GM04504 (cell line): Measurements from ENCODE around the gene PITX2.

Source experiments
- DNase-seq: peaks from one replicate; pipeline ENCODE4 v3.0.0-alpha.2; 2012; ENCODE audit warnings: low read depth

The PITX2 gene

DNA sequence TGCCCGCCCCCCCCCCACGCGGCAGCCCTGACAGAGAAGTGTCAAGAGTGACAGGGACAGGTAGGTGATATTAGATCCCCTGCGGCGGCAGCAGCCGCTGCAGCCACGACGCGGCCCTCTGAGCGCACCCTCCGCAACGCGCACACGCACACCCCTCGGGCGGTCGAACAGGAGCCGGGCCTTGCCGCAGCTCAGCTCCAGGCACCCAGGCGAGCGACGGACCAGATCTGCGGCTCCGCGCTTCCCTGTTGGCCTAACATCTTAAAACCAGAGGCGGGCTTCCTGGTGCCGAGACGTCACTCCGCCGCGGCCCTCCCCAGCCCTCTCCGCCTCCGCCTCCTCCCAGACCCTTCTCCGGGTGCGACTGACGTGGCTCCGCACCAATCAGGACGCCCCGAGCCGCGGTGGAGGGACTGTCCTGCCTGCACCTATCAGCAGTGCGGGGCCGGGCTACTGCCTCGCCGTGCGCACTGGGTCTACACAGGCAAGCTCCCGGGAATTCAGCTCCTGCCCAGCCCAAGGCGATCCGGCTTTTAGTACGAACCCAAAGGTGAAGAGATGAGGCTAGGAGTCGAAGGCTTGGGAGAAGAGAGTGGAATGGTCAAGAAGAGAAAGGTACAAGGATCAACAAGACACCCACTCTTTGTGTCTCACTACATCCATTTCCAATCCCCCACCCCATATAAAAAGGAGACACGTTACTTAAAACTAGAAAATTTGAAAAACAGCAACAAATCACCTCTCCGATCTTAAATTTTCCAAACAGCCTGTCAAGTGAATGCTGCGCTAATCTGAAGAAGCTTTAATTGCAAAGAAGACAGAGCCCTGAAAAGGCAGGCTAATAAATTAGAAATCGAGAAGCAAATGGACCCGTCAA is at the start of gene PITX2:
Gene PITX2 (minus strand): TSS at position 237 of the 877 bp plus-strand sequence. CDS start 617 bp downstream, outside the sequence.
- DNase-seq = no peak

DNA sequence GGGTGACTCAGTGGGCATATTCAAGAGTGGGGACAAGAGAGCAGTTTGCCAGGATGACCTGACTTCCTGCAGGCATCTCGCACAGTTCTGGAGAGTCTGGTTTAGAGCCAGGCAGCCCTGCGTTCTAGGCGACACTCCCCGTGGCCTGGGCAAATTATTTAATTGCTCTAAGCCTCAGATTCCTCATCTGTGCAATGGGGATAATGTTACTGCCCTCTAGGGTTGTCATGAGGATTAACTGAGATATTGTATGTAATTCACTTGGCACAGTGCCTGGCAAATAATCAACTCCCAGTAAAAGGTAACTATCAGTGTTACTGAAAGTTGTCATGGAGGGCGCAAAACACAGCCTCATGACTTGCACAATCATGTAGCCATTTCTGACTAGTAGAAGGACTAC is 48.8 kb upstream of the PITX2 start:
- DNase-seq = no peak

DNA sequence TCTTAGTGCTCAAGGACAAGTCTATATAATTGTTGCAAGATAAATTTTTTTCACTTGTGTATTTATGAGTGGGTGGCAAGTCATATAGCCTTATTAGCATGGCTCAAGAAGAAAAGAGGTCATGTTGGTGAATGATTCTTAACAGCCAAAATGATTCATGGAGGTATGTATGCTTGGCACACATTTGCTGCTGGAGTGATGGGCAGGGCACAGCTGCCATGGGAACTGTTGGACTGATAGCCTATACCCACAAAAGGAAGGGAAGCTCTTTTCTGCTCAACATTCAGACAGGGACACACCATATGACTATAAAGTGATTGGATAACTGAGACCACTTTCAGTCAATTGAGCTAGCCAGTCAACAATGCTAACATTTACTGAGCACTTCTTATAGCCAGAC is 46.8 kb upstream of the PITX2 start:
- no peak for DNase-seq

DNA sequence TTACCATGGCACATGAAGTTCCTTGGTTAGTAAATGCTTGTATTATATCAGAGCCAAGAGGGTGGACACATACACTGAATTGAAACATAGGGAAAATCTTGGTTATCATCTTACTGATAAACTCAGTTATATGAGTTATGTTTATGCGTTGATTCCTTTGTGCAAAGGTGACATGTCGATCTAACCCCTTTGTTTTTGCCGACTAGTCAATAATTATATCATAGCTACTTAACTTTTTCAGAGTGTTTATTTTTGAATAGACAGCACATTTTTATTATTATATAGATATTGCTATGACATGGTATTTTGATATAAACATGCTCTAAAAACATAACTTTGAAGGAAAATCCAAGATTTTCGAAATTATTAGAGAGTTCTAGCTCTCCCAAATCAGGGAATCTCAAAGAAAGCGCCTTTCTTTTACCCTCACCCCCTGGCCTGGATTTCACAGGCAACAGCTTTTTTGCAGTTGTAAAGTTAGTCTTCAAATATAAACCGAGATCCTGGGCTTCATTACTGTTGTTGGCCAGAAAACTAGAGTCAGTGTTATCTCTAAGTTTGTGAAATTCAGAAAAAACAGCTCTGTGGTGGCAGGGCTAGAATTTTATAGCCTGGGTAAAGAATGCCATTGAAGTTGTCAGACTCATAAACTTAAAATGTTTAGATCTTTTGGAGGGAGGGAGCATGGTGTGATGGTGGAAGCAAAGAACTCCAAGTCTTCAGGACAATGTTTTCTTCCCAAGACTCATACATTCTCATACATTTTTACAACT is 45.8 kb upstream of the PITX2 start:
- DNase-seq = no peak

DNA sequence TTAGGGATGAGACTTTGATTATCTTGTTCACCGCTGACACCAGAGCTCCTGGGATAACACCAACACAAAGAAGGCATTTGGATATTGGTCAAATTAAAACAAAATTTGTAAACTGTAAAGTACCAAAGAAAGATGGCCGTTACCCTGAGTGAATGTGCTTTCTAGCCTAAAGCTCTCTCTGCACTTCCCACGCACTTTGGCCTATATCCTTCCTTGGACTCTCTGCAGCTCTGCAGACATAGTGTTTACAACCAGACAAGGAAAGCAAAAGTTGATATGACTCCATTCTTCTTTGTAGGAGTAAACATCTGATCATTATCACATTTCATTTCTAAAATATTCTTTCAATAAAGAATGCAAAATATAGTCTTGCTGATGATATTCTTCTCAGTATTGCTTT is 44.8 kb upstream of the PITX2 start:
- no peak for DNase-seq

DNA sequence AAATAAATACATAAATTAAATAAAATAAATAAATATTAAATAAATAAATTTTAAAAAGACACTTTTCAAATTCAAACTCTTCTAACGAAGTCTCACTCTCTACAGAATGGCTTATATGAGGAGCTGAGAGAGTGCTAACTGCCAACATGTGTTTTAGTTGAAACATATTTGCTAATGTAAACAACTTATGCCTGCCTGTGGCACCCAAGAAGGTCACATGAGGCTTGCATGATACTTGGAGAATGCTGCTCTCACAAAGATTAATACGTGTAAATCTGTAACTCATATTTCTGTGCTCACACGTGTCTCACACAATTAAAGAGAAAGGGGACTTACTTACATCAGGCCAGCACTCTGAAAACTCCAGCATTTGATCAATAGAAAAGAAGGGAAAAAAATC is 43.2 kb upstream of the PITX2 start:
- DNase-seq = no peak

DNA sequence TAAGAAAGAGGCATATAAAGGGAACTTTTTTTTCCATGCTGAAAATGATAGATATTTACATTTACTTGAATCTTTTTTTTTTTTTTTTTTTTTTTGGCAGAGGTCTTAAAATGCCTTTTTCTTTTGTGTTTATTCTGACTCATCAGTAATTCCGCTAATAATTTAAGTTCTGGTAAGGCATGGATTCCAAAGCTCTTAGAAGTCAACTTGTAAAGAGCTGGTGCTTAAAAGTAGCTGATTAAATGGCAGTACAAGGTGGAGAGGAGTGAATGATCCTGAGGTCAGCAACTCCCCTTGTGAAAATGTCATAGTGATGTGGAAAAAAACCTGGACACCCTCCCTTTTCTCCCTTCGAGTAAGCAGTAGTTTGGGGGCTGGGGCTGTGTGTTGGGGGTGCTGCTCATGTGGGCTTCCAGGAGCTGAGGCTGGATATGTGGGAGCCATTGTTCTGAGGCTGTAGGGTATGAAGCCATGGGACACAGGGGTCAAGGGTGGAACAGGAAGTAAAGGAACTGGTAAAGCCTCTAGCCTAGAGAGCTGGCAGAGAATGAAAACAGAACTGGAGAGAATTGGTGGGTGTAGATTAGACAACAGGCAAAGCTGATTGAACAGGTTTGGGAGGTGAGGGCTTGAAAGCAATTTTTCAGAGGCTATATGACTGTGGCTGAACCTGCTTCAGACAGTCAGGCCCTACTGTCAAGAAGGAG is 41.0 kb upstream of the PITX2 start:
- no peak for DNase-seq

DNA sequence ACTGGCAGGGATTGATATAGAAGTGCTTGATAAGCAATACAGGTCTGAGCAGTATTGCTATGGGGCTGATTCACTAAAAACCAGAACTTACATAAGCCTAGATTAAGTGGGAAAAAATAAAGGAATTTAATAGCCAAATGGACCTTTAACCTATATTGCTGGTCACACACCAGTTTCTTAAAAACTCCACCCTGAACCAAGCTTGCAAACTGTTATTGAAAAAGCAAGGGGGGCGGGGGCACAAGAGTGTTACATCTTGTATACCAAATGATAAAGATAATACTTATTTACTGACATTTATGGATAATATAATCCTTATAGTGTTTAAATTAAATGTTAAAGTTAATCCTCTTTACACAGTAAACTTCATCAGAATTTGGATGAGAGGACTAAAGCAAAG is 40.3 kb upstream of the PITX2 start:
- no peak for DNase-seq

DNA sequence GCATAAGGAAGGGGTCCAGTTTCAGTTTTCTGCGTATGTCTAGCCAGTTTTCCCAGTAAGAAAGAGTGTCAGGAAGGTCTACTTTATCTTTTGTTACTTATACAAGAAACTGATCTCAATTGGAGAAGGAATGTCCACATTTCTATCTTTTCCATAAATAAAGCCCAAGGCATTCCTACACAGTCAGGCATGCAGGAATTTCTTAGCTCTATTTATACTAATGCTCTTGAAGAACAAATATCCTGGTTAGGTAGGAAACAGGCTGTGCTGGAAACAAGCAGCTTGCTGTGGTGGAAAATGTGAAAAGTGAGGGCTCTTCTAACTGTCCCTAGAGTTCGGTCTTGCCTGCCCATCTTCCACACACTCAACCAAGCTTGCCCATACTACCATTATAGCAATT is 37.9 kb upstream of the PITX2 start:
- DNase-seq = no peak

DNA sequence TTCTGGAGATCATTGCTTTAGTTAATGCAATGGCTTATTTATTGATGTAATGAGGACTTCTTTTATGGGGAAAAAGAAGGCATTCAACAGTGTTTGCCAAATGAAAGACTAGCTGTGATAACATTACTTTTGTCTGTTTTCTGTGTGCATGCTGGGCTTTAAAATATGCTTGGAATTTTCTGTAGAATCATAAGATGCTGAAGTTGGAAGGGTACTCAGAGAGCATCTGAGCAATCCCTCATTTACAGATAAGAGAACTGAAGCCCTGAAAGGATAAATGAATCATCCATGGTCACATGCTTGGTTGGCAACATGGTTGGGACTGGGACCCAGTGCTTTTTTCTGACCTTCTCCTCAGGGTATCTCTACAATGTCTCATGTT is 31.4 kb upstream of the PITX2 start:
- DNase-seq = no peak

DNA sequence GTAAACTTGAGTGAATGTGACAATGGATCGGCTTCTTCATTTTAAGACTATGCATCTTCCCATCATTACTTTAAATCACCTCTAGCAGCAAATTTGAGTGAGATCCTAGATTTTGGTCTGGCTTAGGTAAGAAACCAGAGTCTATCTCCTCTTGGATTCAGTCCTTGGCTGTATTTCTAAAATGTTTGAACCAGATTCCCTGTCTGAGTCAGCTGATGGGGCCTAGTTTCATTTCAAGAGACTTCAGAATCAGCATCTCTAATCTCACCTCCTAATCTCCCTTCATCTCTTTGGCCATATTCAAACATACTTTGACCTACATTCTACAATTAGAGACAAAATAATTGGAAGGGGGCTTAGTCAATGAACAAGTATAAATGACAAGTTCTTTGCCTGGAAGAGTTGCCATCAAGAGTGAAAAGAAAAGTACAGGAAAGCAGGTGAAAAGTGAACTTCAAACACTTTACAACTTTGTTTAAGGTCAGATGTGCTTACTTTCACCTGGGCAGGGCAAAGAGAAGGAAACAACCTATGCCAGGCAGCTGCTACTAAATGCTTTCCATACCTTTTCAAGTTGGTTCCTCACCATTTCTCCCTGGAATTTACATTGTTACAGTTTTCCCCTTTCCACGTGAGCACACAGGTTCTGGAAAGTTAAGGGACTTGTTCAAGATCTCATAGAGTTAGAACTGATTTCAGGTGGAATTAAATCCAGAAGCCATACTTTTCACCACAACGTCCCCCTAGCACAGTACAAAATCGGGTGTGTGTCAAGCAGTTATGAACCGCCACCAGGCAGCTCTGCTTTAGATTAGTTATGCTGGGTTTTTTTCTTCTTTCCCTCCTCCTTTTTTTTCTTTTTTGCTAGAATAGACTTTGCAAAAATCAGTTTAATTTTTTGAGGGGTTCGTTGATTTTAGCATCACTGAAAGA is 30.7 kb upstream of the PITX2 start:
- no peak for DNase-seq

DNA sequence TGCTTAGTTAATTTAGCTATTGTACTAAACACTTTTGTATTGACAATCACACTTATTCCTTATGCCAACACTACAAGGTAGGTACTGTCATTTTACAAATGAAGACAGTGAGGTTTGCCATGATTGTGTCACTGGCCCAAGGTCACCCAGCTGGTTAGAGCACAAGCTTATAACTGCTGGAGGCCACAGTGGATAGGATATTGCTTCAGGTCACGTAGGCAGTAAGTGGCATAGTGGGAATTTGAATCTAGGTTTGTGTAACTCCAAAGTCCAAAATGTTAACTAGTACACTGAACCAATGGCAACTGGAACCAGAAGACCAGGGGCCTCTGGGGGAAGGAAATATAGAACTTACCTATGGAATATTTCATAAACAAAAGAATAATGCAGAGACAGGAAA is 21.1 kb upstream of the PITX2 start:
- DNase-seq = no peak

DNA sequence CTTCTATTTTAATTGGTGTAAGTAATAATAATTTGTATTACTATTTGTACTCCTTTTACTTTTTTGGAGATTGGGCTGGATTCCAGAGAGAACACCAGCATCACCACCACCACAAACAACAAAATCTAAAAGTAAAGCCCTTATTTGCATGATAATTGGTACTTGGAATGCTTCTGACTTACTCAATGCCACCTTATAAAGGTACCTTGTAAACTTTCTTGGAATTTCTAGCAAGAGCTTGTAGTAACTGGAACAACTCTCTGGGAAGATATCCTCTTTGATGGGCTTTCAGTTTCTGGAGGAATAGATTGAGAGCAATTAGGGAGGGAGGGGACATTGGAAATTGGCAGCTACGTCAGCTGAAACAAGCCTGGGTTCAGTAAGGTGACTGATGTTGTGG is 20.2 kb upstream of the PITX2 start:
- no peak for DNase-seq

DNA sequence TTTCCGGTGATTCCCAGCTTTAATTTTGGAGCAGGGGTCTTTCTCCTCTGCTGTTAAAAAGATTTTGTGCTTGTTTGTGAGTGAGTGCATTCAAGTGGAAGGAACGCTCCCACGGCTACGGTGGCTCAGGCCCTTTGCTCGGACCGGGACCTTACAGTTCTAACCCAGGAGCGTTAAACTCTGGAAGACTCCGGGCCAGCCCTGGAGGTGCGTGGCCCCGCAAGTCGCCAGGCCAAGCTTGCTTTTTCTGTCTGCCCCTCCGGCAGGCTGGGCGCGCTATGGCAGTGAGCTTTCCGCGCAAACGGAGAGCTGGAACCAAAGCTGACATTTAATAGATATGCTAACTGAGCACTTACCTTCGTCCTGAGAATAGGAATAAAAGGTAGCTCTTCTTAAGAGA is 18.3 kb upstream of the PITX2 start:
- DNase-seq = no peak

DNA sequence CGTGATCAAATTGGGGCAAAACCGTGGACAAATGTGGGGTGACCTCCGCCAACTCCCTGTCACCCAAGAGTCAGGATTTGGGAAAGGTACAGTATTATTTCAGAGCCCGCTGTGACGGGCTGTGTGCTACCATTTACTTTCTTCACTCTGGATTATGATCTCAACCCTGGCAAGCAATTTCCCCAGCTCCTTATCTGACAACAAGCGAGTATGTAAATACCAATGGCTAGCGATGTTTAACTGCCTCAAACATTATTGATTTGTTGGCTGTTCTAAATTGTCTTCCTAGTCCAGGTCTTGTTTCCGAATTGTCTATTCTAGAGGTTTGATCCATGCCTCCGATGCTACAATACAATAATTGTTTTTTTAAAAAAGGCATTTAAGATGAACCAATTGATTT is 17.7 kb upstream of the PITX2 start:
- DNase-seq = no peak

DNA sequence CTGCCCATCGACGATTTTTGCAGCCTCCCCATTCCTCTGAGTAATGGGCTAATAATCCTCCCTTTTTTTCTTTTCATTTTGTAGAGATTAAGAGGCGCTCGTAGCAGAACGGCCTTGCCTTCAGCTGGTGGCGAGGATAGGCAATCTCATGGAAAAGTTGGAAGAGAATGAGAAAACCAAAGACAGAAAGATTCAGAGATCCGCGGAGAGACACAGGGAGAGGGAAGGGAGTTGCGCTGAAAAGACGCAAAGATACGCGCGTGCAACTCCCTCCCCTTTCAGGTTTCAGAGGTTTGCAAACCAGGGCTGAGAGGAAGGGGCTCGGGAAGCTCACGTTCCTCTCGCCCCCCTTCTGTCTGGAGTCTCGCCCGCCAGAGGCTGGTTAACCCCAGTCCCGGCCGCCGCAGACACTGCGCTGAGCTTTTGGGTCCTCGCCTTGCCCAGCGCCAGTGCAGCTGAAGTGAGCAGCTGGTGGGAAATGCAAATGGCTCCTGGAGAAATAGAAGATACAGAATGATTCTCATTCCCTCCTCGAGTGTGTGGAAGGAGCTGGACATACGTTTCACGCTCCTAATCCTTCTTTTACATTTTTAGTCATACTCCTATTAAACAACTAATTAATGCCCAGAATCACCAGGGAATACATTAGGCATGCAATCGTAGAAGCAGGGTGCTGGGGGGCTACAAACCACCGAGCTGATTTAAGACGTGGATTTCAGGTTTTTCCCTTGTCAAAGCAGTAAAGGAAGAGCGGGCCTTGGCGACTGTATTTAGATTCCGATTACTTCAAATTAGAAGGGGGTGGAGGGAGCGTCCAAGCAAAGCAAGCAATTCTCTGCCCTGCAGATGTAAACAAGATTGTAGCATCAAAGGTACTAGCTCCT is 16.6 kb upstream of the PITX2 start:
- DNase-seq = no peak

DNA sequence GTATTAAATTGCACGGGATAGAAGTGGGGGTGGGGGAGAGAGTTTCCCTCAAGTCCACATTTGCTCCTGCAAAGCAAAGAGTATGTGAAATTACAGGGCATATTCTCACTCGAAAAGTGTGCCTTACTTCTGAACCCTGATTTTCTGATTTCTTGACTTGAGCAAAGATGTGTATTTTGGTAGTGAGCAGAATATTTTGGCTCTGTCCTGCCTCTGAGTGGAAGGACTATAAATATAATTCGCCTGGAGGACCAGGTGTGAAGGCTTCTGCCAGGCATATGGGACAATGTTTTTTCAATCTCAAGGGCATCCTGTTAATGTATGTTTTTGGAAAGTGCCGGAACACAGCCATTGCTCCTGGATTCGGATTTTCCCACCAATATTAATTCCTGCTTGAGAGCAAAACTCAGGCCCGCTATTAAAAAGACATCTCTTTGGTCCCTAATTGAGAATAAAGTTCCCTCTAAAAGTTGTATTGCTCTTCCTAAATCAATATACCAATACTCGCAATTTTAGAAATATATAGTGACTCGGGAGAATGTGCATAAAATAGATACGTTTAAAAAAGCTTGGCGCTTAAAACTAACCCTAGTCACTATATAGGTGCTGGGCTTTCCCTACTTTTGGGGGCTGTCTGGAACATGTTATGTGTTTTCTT is 15.3 kb upstream of the PITX2 start:
- DNase-seq = no peak

DNA sequence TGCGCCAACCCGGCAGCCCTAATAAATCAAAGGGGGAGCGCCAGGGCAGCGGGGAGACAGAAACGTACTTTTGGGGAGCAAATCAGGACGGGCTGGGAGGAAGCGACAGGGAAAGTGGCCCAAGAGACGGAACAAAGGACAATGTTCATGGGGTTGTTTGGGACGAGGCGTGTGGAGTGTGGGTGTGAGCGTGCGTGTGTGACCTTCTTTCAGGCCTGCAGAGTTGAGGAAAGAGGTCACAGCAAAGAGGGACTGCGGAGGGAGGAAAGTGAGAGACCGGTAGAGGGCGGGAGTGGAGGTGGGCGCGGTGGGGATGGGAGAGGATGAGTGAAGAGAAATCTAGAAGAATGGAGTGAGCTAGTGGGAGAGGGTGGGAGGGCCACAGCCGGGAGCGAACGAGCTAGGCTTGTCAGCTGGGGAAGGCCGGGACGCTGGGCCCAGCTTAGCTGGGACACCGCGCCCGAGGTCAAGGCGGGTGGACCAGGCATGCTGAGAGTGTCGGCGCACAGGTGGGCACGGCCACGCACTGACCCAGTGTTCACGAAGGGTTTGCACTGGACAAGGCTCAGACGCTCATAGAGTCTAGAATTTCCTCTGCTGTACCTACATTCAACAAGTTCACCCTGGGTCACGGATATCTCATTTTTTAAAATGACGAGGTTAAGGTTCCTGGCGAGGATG is 14.7 kb upstream of the PITX2 start:
- no peak for DNase-seq

DNA sequence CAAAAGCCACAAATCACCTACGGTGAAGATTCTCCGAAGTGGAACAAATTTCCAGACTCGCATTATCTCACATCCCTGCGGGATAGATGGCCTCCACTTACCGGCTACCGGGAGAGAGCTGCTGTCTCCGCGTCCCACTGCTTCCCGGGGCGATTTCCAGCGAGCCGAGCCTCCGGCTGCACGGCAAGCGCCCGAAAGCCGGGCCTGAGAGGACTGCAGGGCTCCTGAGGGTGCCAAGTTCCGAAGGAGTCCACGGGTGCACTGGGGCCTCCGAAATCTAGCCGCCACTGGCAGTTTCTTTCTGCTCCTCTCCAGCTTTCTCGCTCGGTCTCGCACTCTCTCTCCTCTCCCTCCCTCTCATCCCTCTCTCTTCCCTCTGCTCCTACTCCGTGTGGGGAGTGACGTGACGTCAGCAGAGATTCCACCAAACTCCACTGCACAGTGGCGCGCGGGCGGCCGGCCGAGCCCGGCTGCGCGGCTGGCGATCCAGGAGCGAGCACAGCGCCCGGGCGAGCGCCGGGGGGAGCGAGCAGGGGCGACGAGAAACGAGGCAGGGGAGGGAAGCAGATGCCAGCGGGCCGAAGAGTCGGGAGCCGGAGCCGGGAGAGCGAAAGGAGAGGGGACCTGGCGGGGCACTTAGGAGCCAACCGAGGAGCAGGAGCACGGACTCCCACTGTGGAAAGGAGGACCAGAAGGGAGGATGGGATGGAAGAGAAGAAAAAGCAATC is 14.0 kb upstream of the PITX2 start:
- DNase-seq = peak; percentile 75
